HCT116 (cell line): Measurements from ENCODE around the gene NAALADL2. TPM values are rescaled to one million over a fixed set of nuclear protein-coding genes. Genes with fewer than 3 reads are reported as not detected.

Source experiments
- ATAC-seq: fragments of 200-7000 bp; cut with Tn5 transposase; 2 replicates; pipeline ENCODE4 v1.9.1; 2020; ENCODE audit warnings: mild to moderate bottlenecking, moderate library complexity
- BruUV-seq: library from RNA; stranded (reverse); fragments of 400-500 nt; replicated peaks from 2 replicates; lab custom pipeline; 2021; lab: Mats Ljungman, UMichigan
- CTCF ChIA-PET: fragments of 300-600 bp; sonication (Branson Sonifier 250); formaldehyde crosslinking; loops from one replicate; lab custom pipeline; 2021; ENCODE audit warnings: antibody characterized with exemption; lab: Charles Lee
- POLR2A ChIA-PET: fragments of 300-600, 350-600 bp; sonication (Branson Sonifier 250); formaldehyde crosslinking; loops from one replicate; lab custom pipeline; 2021; ENCODE audit warnings: antibody characterized with exemption; lab: Charles Lee
- RAD21 ChIA-PET, 2 experiments: fragments of 300-600 bp; sonication (Branson Sonifier 250); formaldehyde crosslinking; loops; one replicate each; lab custom pipeline; 2023; ENCODE audit warnings: low total read pairs in 2 of 2; ENCODE audit not compliant: uncharacterized antibody in 2 of 2, unreplicated experiment in 2 of 2, low non-redundant PET in 1 of 2; lab: Charles Lee
- DNase-seq: peaks from one replicate; pipeline ENCODE4 v3.0.0-alpha.2; 2010; ENCODE audit warnings: low read depth, low spot score
- H2AFZ ChIP-seq: fragments of 200-600 bp; shearing (Covaris generic), sonication (generic); 2 replicates; pipeline ENCODE4 v1.6.1; 2017; ENCODE audit warnings: low read depth, mixed run types, mixed read lengths, antibody characterized with exemption, low read length; ENCODE audit not compliant: poor library complexity, severe bottlenecking
- H3K27ac ChIP-seq: 2 replicates; pipeline ENCODE4 v1.5.1; 2012; ENCODE audit warnings: low read depth, low read length
- H3K27me3 ChIP-seq: fragments of 200-600 bp; sonication (generic); 2 replicates; pipeline ENCODE4 v1.6.1; 2016; ENCODE audit warnings: mixed run types, low read length, mixed read lengths; ENCODE audit not compliant: insufficient read depth
- H3K36me3 ChIP-seq, 2 experiments: fragments of 200-500 bp in 1 of 2; fragments of 200-600 bp in 1 of 2; sonication (Bioruptor generic) in 1 of 2; sonication (generic) in 1 of 2; 2 replicates each; pipeline versions ENCODE4 v1.5.1 to v1.6.1; 2014 to 2016; ENCODE audit warnings: low read length in 2 of 2, inconsistent platforms in 1 of 2, mixed read lengths in 1 of 2, mixed run types in 1 of 2; ENCODE audit not compliant: insufficient read depth in 2 of 2, control insufficient read depth in 1 of 2
- H3K4me1 ChIP-seq, 2 experiments: fragments of 200-600 bp in 1 of 2; sonication (generic) in 1 of 2; 2 replicates each; pipeline versions ENCODE4 v1.5.1 to v1.6.1; 2012 to 2017; ENCODE audit warnings: low read length in 2 of 2, inconsistent platforms in 1 of 2, mild to moderate bottlenecking in 1 of 2, mixed read lengths in 1 of 2, mixed run types in 1 of 2, moderate library complexity in 1 of 2; ENCODE audit not compliant: insufficient read depth in 2 of 2, control insufficient read depth in 1 of 2
- H3K4me2 ChIP-seq: fragments of 200-600 bp; sonication (generic); 2 replicates; pipeline ENCODE4 v1.6.1; 2017; ENCODE audit warnings: mixed run types, low read length, mixed read lengths
- H3K4me3 ChIP-seq, 2 experiments: fragments of 200-600 bp in 1 of 2; sonication (generic) in 1 of 2; replicated peaks in 1 of 2; 2 replicates each; pipeline ENCODE4 v1.5.1; 2011 to 2016; ENCODE audit warnings: low read length in 2 of 2, control low read depth in 1 of 2, low read depth in 1 of 2, mild to moderate bottlenecking in 1 of 2, mixed read lengths in 1 of 2, mixed run types in 1 of 2
- H3K79me2 ChIP-seq: fragments of 200-600 bp; sonication (generic); 2 replicates; pipeline ENCODE4 v1.6.1; 2017; ENCODE audit warnings: mild to moderate bottlenecking, mixed run types, low read length, moderate library complexity, mixed read lengths; ENCODE audit not compliant: insufficient read depth
- H3K9ac ChIP-seq: fragments of 200-600 bp; sonication (generic); 2 replicates; pipeline ENCODE4 v1.6.1; 2016; ENCODE audit warnings: low read length, mixed read lengths
- H3K9me2 ChIP-seq: fragments of 200-600 bp; sonication (generic), shearing (Covaris generic); 2 replicates; pipeline ENCODE4 v1.6.1; 2017; ENCODE audit warnings: mixed run types, mild to moderate bottlenecking, moderate library complexity; ENCODE audit not compliant: insufficient read depth
- H3K9me3 ChIP-seq, 2 experiments: fragments of 200-500 bp in 1 of 2; fragments of 200-600 bp in 1 of 2; sonication (Bioruptor generic) in 1 of 2; sonication (generic) in 1 of 2; 2 replicates each; pipeline ENCODE4 v1.6.1; 2014 to 2017; ENCODE audit warnings: low read length in 2 of 2, mixed read lengths in 2 of 2, inconsistent platforms in 1 of 2, low read depth in 1 of 2, mild to moderate bottlenecking in 1 of 2, mixed run types in 1 of 2, moderate library complexity in 1 of 2; ENCODE audit not compliant: control insufficient read depth in 1 of 2, insufficient read depth in 1 of 2
- H4K20me1 ChIP-seq: fragments of 200-600 bp; sonication (generic), shearing (Covaris generic); 2 replicates; pipeline ENCODE4 v1.6.1; 2017; ENCODE audit warnings: mixed run types, mild to moderate bottlenecking, moderate library complexity; ENCODE audit not compliant: insufficient read depth
- ELF1 ChIP-seq: IDR thresholded peaks from 2 replicates; pipeline ENCODE4 v1.6.1; 2012; ENCODE audit warnings: low read depth, borderline replicate concordance
- EZH2 ChIP-seq: fragments of 200-600 bp; sonication (generic); IDR thresholded peaks from 2 replicates; pipeline ENCODE4 v1.6.1; 2017; ENCODE audit warnings: antibody characterized with exemption, mixed run types
- FOSL1 ChIP-seq: IDR thresholded peaks from 2 replicates; pipeline ENCODE4 v1.6.1; 2012; ENCODE audit warnings: low read depth
- JUND ChIP-seq: IDR thresholded peaks from 2 replicates; pipeline ENCODE4 v1.6.1; 2012
- MAX ChIP-seq: IDR thresholded peaks from 2 replicates; pipeline ENCODE4 v1.6.1; 2012
- POLR2A ChIP-seq: IDR thresholded peaks from 2 replicates; pipeline ENCODE4 v1.7.0; 2011; ENCODE audit warnings: borderline replicate concordance; ENCODE audit not compliant: insufficient read depth, insufficient read length; ENCODE audit errors: extremely low read depth
- POLR2AphosphoS5 ChIP-seq: IDR thresholded peaks from 2 replicates; pipeline ENCODE4 v1.6.1; 2011; ENCODE audit warnings: mild to moderate bottlenecking, low read depth, low read length, moderate library complexity
- RAD21 ChIP-seq: IDR thresholded peaks from 2 replicates; pipeline ENCODE4 v1.6.1; 2012; ENCODE audit warnings: low read depth, mild to moderate bottlenecking
- REST ChIP-seq: IDR thresholded peaks from 2 replicates; pipeline ENCODE4 v1.6.1; 2012; ENCODE audit warnings: low read depth
- SIN3A ChIP-seq: IDR thresholded peaks from 2 replicates; pipeline ENCODE4 v1.6.1; 2012; ENCODE audit warnings: low read depth
- SP1 ChIP-seq: IDR thresholded peaks from 2 replicates; pipeline ENCODE4 v1.6.1; 2012; ENCODE audit warnings: low read depth
- SRF ChIP-seq: IDR thresholded peaks from 2 replicates; pipeline ENCODE4 v1.6.1; 2012; ENCODE audit warnings: low read depth
- YY1 ChIP-seq: IDR thresholded peaks from 2 replicates; pipeline ENCODE4 v1.6.1; 2011; ENCODE audit warnings: low read length, low read depth, moderate library complexity, mild to moderate bottlenecking; ENCODE audit not compliant: insufficient replicate concordance; ENCODE audit errors: extremely low read depth
- ZFX ChIP-seq: fragments of 450-650 bp; IDR thresholded peaks from 2 replicates; pipeline ENCODE4 v1.6.1; 2017
- ZNF274 ChIP-seq: fragments of 200-500 bp; sonication (Bioruptor generic); IDR thresholded peaks from 2 replicates; pipeline ENCODE4 v1.6.1; 2014; ENCODE audit warnings: mild to moderate bottlenecking, low read depth, low read length, inconsistent platforms
- intact Hi-C: fragments of 100-400 bp; cut with micrococcal nuclease; formaldehyde crosslinking; loops from 2 replicates; pipeline ENCODE4 v1.10.0; 2022
- total RNA-seq: library from RNA; stranded (reverse); gene quantifications from one replicate; pipeline ENCODE4 v1.2.1, GENCODE V29; 2021; ENCODE audit not compliant: unreplicated experiment
- TF ChIP-seq, protein P1 (sequence below), 3 experiments: fragments of 200-600 bp in 1 of 3; sonication (generic) in 1 of 3; IDR thresholded peaks in 2 of 3; conservative IDR thresholded peaks in 1 of 3; 2 replicates each; pipeline ENCODE4 v1.5.1; 2012 to 2017; ENCODE audit warnings: low read depth in 2 of 3, low read length in 2 of 3, antibody characterized with exemption in 1 of 3, borderline replicate concordance in 1 of 3, control low read depth in 1 of 3, mild to moderate bottlenecking in 1 of 3, mixed read lengths in 1 of 3, mixed run types in 1 of 3, moderate library complexity in 1 of 3; ENCODE audit not compliant: insufficient read depth in 1 of 3
- TF ChIP-seq, protein P2 (sequence below): IDR thresholded peaks from 2 replicates; pipeline ENCODE4 v1.6.1; 2011; ENCODE audit warnings: mild to moderate bottlenecking, low read length, moderate library complexity; ENCODE audit not compliant: insufficient replicate concordance; ENCODE audit errors: extremely low read depth

The NAALADL2 gene
- total RNA-seq, 1 experiment from 2014 or later: 2.9 TPM

DNA sequence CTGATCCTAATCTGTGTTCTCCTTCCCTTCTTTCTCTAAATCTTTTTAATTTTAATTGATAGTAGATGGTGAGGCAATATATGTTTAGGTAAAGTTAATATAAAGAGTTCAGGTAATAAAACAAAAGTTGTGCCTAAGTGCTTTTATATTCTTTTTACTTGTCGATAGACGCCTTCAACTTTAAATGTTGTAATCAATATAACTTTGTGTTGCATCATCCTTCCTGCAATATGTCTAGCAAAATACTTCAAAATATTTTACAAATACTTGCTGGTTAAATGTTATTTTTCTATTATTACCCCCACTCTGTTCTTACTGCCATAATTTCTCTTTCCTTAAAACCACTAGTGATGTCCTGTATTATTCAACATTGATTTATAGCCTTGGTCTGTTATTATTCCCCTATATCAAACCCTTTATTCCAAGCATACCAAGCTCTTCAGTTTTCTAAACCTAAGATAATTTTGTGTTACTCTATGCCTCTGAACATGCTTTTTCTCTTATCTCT is 92.4 kb downstream of the NAALADL2 start:
- intact Hi-C loops: no loop called here
- H3K27ac ChIP-seq: no peak overlapping the region
- TF ChIP-seq ZFX (no peak), RAD21 (no peak), POLR2AphosphoS5 (no peak), FOSL1 (no peak), JUND (no peak), MAX (no peak), SP1 (no peak), YY1 (no peak), EZH2 (no peak), ZNF274 (no peak), SIN3A (no peak), REST (no peak), SRF (no peak), POLR2A (no peak), ELF1 (no peak)
- TF ChIP-seq, protein P1, sequence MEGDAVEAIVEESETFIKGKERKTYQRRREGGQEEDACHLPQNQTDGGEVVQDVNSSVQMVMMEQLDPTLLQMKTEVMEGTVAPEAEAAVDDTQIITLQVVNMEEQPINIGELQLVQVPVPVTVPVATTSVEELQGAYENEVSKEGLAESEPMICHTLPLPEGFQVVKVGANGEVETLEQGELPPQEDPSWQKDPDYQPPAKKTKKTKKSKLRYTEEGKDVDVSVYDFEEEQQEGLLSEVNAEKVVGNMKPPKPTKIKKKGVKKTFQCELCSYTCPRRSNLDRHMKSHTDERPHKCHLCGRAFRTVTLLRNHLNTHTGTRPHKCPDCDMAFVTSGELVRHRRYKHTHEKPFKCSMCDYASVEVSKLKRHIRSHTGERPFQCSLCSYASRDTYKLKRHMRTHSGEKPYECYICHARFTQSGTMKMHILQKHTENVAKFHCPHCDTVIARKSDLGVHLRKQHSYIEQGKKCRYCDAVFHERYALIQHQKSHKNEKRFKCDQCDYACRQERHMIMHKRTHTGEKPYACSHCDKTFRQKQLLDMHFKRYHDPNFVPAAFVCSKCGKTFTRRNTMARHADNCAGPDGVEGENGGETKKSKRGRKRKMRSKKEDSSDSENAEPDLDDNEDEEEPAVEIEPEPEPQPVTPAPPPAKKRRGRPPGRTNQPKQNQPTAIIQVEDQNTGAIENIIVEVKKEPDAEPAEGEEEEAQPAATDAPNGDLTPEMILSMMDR (IDR thresholded peaks at IDR 0.05 in 2 of 3, conservative IDR thresholded peaks at IDR 0.05 in 1 of 3; ENCODE audit: borderline replicate concordance in 1 of 3, insufficient read depth in 1 of 3, low read depth in 2 of 3, low read length in 2 of 3): no peak
- TF ChIP-seq, protein P2, sequence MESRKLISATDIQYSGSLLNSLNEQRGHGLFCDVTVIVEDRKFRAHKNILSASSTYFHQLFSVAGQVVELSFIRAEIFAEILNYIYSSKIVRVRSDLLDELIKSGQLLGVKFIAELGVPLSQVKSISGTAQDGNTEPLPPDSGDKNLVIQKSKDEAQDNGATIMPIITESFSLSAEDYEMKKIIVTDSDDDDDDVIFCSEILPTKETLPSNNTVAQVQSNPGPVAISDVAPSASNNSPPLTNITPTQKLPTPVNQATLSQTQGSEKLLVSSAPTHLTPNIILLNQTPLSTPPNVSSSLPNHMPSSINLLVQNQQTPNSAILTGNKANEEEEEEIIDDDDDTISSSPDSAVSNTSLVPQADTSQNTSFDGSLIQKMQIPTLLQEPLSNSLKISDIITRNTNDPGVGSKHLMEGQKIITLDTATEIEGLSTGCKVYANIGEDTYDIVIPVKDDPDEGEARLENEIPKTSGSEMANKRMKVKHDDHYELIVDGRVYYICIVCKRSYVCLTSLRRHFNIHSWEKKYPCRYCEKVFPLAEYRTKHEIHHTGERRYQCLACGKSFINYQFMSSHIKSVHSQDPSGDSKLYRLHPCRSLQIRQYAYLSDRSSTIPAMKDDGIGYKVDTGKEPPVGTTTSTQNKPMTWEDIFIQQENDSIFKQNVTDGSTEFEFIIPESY: no peak

More for the DNA sequence above, 92.4 kb downstream of the NAALADL2 start:
- RAD21 ChIA-PET: no interaction called here
- H3K9me3 ChIP-seq: no peaks in the 10 kb centered on the region
- peak overlapping the region; percentile 64 for H3K4me2 ChIP-seq
- H3K9me2 ChIP-seq: no peaks in the 10 kb centered on the region
- no TSS peak for BruUV-seq
- DNase-seq: no peak
- no peaks in the 10 kb centered on the region for H3K79me2 ChIP-seq
- CTCF ChIA-PET: no interaction called here
- H3K27me3 ChIP-seq: no peaks in the 10 kb centered on the region
- peaks cover 15 to 27% of the 10 kb centered on the region in 2 experiments for H3K4me1 ChIP-seq
- H2AFZ ChIP-seq: peak overlapping the region; percentile 59
- H3K36me3 ChIP-seq: no peaks in the 10 kb centered on the region
- POLR2A ChIA-PET: interaction anchor here (1.1 kb wide), 1 partner anchor 9 kb away, joined by 3 read pairs; no protein-coding TSS in a partner anchor
- H4K20me1 ChIP-seq: no peaks in the 10 kb centered on the region
- no peak overlapping the region for H3K4me3 ChIP-seq
- no peak for ATAC-seq
- H3K9ac ChIP-seq: no peak overlapping the region
